Urinary bladder (tissue), 4 donors: Measurements from ENCODE around the gene KIF26B. TPM values are rescaled to one million over a fixed set of nuclear protein-coding genes. Genes with fewer than 3 reads are reported as not detected.

ENCODE experiments used
- DNase-seq: peaks from one replicate; pipeline ENCODE4 v3.0.0-alpha.2; 2015; ENCODE audit errors: extremely low spot score
- H3K27ac ChIP-seq: one replicate; pipeline ENCODE4 v1.5.1; 2013; ENCODE audit warnings: low read depth, mild to moderate bottlenecking, moderate library complexity
- H3K36me3 ChIP-seq: one replicate; pipeline ENCODE4 v1.6.1; 2013; ENCODE audit warnings: mild to moderate bottlenecking, moderate library complexity; ENCODE audit not compliant: insufficient read depth
- H3K4me1 ChIP-seq: one replicate; pipeline ENCODE4 v1.6.1; 2013; ENCODE audit warnings: mild to moderate bottlenecking, moderate library complexity; ENCODE audit not compliant: insufficient read depth
- H3K4me3 ChIP-seq: one replicate; pipeline ENCODE4 v1.5.1; 2013; ENCODE audit warnings: low read depth, low read length
- WGBS: extraction: QIAGEN DNeasy Blood & Tissue Kit; methylation state at CpG from one replicate; pipeline ENCODE4 v1.1.7; 2013; 5-methylcytosine and 5-hydroxymethylcytosine counted together
- polyA plus RNA-seq: library from polyadenylated mRNA; stranded (reverse); fragments of 200-250 nt; gene quantifications from one replicate; pipeline ENCODE4 v1.2.3, GENCODE V29; 2013
- total RNA-seq: library from RNA; depleted of rRNA; stranded (reverse); fragments of >200 nt; gene quantifications from one replicate; pipeline ENCODE4 v1.2.3, GENCODE V29; 2014
- donor health status: healthy with polysubstance abuse.
- donor health status: healthy.

The KIF26B gene
- total and polyA plus RNA-seq, 2 donors: 0.62 to 12.2 TPM

DNA sequence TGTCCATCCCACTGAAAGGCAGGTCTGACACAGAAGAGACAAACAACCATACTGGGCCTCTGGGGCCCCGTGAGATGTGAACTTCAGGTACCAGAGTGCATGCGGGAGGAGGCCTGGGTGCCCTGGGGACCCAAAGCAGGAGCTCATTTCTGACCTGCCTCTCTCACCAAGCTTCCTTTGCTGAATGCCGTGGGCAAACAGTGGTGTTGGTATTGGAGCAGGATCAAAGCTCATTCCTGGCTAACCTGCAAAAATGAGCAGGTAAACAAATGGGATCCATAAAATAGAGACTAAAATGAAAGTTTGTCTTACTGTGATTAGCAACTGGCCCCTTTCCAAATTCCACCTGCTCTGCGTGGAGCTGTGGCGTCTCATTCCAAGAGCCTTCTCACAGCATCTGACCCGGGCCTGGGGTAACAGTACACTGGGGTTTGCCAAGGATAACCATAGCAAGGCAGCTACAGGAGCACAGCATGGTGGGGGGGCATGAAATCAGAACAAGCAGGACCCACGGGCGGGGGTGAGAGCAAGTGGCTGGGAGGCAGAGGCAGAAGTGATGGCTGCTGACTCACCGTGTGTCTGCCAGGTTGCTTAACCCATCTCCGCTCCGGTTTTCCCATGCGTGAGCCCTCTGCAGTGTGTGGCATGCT, 103.6 kb downstream of the KIF26B start:
- no peaks in the 10 kb centered on the region for H3K4me1 ChIP-seq
- 72% methylated on average over 12 of the region's 12 CpGs for WGBS
- no peak overlapping the region for H3K27ac ChIP-seq
- DNase-seq: no peak
- H3K4me3 ChIP-seq: no peak overlapping the region
- no peaks in the 10 kb centered on the region for H3K36me3 ChIP-seq

DNA sequence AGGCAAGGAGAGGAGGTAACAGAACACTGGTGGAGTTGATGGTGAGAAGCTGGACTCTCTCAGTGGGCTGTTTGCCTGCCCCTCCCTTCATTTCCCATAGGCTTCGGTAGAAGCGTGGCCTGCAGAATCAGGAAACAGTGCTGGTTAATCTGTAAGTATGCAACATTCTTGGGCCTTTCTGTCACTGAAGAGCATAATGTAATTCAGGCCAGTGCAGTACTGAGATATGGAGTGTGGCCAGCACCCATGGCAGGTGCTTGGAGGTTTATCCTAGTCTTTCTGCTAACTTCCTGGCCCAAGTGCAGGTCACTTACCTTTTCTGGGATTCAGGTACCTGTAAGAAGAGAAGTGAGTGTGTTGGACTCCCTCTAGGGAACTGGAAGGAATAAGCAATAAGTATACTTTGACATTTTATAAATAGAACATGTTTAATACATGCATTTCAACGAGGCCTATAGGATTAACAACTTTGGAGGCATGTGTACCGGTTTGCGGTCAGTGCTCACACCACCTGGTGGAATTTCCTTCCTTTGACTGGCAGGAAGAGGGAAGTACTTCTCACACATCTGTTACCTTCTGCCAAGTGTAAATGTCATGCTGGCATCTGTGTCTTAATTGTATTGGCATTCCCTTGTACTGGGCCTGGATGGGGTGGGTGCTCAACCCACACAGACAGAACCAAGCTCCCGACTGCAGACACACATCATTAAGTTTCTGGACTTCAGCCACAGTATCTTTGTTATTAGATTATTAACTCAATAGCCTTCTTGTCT, 105.5 kb downstream of the KIF26B start:
- H3K4me1 ChIP-seq: no peaks in the 10 kb centered on the region
- H3K36me3 ChIP-seq: no peaks in the 10 kb centered on the region
- 53% methylated on average over 6 of the region's 6 CpGs for WGBS
- H3K4me3 ChIP-seq: no peak overlapping the region
- DNase-seq: no peak
- H3K27ac ChIP-seq: no peak overlapping the region

DNA sequence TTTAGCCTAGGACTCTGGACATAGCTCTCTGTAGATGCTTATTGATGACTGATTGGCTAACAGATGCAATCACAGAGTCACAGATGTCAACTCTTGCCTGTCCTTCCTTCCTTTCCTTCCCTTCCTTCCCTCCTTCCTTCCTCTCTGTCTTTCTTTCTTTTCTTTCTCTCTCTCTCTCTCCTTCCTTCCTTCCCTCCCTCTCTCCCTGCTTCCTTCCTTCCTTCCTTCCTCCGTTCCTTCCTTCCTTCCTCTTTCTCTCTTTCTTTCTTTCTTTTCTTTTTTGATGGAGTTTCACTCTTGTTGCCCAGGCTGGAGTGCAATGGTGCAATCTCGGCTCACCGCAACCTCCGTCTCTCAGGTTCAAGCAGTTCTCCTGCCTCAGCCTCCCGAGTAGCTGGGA, 106.1 kb downstream of the KIF26B start:
- no peak overlapping the region for H3K4me3 ChIP-seq
- H3K36me3 ChIP-seq: no peaks in the 10 kb centered on the region
- H3K4me1 ChIP-seq: no peaks in the 10 kb centered on the region
- no peak overlapping the region for H3K27ac ChIP-seq
- DNase-seq: no peak
- 94% methylated on average over 5 of the region's 5 CpGs for WGBS

DNA sequence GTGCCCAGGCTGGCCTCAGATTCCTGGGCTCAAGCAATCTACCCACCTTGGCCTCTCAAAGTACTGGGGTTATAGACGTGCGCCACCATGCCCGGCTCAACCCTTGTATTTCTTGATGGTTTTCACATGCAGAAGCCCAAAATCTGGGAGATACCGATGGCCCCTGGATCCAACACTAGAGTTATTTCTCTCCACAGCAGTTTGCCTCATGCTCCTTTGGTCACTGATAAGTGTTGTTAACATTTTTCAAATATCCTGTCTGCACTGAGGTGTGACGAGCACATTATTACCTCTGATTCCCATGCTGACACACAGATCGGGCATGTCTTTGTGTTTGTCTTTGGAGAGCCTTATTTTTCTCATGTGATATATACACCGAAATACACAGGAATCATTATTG, 107.0 kb downstream of the KIF26B start:
- no peak for DNase-seq
- Histone ChIP-seq H3K4me1 (no peaks in the 10 kb centered on the region), H3K36me3 (no peaks in the 10 kb centered on the region), H3K4me3 (no peak overlapping the region), H3K27ac (no peak overlapping the region)
- WGBS: 93% methylated on average over 7 of the region's 7 CpGs

DNA sequence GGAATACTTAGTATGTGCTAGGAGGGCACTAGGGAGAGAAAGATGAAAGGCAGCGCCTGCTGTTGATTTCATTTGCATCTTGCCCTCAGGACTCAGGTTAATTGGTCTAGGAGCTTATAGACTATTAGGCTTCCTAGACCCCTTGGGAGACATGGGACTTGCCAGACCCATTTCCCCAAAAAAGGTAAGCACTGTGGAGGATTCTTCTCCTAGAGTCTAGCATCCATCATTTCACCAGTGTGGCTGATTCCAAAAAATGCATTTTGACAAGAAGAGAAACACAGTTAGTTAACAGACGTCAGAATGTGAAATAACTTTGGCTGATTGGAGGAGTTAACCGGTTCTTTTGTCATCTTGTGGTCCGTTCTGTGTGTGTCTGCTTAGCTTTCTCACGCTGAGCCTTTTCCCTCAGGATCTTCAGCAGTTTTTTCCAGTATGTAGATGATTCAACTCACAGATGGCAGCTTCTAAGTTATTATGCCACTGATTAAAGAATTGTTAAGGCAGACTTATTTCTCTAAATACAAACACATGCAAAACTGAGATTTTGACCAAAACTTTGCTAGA, 108.8 kb downstream of the KIF26B start:
- WGBS: 84% methylated on average over 5 of the region's 5 CpGs
- DNase-seq: no peak
- H3K27ac ChIP-seq: no peak overlapping the region
- H3K4me3 ChIP-seq: no peak overlapping the region
- H3K4me1 ChIP-seq: no peaks in the 10 kb centered on the region
- H3K36me3 ChIP-seq: no peaks in the 10 kb centered on the region

DNA sequence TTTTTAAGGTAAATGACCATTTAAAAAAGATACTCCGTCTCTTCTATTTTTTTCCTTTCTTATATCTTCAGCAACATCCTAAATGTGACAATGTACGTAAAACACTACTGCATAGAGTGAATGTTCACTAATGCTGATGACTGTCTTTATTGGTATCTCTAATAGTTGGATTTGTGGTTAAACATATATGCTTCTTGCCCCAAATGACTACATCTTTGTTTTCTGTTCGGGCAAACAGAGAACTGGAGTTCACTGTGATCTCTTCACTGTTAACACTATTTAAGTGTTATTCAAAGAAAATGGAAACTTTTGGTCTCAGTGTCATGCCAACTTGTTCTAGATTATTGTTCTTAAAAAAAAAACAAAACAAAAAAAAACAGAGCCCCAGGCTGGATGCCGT, 109.4 kb downstream of the KIF26B start:
- no peak overlapping the region for H3K4me3 ChIP-seq
- 90% methylated on average over 4 of the region's 4 CpGs for WGBS
- H3K27ac ChIP-seq: no peak overlapping the region
- no peaks in the 10 kb centered on the region for H3K36me3 ChIP-seq
- DNase-seq: no peak
- no peaks in the 10 kb centered on the region for H3K4me1 ChIP-seq

DNA sequence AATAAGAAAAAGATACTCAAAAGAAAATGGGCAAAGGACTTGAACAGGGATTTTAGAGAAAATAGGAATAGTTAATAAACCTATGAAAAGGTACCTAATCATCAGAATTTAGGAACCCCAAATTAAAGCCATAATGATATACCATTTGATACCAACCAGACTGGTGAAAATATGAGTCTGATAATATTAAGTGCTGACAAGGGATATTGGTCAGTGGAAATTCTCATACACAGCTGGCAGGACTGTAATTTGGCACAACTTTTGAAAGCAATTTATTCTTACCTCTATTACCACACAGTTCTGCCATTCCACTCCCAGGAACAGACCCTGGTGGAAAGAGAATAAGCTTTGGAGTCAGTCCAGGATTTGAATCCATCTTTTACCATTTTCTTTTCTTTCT, 111.3 kb downstream of the KIF26B start:
- H3K4me3 ChIP-seq: no peak overlapping the region
- H3K4me1 ChIP-seq: no peaks in the 10 kb centered on the region
- DNase-seq: no peak
- H3K36me3 ChIP-seq: no peaks in the 10 kb centered on the region
- no peak overlapping the region for H3K27ac ChIP-seq

DNA sequence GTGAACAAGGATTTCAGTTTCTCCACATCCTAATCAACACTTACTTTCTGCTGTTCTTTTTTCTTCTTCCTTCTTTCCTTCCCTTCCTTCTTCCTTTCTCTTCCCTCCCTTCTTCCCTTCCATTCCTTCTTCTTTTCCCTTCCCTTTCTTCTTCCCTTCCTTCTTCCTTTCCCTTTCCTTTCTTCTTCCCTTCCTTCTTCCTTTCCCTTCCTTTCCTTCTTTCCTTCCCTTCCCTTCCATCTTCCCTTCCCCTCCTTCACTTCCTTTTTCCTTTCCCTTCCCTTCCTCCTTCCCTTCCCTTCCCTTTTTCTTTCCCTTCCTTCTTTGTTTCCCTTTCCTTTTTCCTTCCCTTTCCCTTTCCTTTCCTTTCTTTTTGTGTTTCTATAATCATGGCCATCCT, 115.3 kb downstream of the KIF26B start:
- Histone ChIP-seq H3K27ac (no peak overlapping the region), H3K36me3 (no peaks in the 10 kb centered on the region), H3K4me3 (no peak overlapping the region), H3K4me1 (no peaks in the 10 kb centered on the region)
- DNase-seq: no peak

DNA sequence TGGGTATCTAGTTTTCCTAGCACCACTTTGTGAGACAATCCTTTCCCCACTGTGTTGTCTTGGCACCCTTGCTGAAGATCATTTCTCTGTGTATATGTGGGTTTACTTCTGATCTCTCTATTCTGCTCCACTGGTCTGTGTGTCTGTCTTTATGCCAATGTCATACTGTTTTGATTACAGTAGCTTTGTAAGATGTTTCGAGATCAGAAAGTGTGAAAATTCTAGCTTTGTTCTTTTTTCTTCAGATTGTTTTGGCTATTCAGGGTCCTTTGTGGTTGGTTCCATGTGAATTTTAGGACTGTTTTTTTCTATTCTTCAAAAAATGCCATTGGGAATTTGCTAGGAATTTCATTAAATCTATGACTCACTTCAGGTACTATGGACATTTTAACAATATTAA, 116.2 kb downstream of the KIF26B start:
- H3K27ac ChIP-seq: no peak overlapping the region
- no peak overlapping the region for H3K4me3 ChIP-seq
- H3K36me3 ChIP-seq: no peaks in the 10 kb centered on the region
- DNase-seq: no peak
- no peaks in the 10 kb centered on the region for H3K4me1 ChIP-seq
- 97% methylated on average over 1 of the region's 1 CpG for WGBS

DNA sequence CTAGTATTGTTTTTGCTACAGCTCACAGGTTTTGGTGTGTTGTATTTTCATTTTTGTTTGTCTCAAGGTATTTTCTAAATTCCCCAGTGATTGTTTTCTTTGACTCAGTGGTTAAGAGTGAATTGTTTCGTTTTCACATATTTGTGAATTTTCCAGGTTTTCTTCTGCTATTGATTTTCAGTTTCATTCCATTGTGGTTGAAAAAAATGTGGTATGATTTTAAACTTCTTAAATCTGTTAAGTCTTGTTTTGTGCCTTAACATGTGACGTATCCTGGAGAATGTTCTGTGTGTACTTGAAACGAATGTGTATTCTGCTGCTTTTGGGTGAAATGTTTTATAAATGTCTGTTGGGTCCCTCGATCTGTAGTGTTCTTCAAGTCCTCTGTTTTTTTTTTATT, 117.9 kb downstream of the KIF26B start:
- no peaks in the 10 kb centered on the region for H3K36me3 ChIP-seq
- 87% methylated on average over 4 of the region's 4 CpGs for WGBS
- no peaks in the 10 kb centered on the region for H3K4me1 ChIP-seq
- no peak for DNase-seq
- no peak overlapping the region for H3K4me3 ChIP-seq
- no peak overlapping the region for H3K27ac ChIP-seq

DNA sequence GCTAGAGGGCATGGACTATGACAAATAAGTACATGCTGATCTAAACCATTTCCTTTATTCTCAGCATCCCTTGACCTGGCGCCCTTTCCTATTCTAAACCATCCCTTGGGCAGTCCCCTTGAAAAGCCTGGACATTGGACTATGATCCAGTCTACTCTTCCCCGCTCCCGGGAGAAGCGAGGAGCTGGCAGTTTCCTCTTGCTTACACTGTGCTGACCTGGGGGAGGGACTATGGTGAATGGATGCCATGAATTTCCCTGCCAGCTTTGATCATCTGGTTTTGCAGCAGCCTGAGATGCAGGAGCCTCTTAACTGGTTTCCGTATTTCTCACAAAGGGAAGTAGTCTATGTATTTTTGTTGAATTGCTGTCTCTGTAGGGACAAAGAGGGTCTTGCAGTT, 121.7 kb downstream of the KIF26B start:
- 73% methylated on average over 5 of the region's 5 CpGs for WGBS
- H3K4me3 ChIP-seq: no peak overlapping the region
- no peaks in the 10 kb centered on the region for H3K4me1 ChIP-seq
- no peak overlapping the region for H3K27ac ChIP-seq
- no peaks in the 10 kb centered on the region for H3K36me3 ChIP-seq
- DNase-seq: no peak

DNA sequence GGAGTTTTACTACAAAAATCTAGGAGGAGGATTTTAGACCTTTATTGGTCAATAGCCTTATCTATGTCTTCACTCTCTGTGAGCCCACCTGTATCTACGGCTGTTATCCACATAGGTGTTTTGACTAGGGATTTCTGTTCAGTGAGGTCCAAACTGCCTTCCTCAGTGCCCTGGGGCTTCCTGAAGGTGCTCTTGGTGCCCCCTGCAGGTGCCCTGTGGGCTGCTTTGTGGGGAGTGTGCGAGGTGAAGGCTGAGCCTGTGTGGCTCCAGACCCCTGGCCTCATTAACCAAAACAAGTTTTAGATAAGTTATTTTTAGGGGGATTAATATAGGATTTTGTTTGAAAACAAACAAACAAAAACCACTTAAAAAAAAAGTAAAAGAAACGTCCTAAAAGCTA, 122.5 kb downstream of the KIF26B start:
- Histone ChIP-seq H3K36me3 (no peaks in the 10 kb centered on the region), H3K27ac (no peak overlapping the region), H3K4me1 (no peaks in the 10 kb centered on the region), H3K4me3 (no peak overlapping the region)
- DNase-seq: no peak
- WGBS: 86% methylated on average over 3 of the region's 3 CpGs

DNA sequence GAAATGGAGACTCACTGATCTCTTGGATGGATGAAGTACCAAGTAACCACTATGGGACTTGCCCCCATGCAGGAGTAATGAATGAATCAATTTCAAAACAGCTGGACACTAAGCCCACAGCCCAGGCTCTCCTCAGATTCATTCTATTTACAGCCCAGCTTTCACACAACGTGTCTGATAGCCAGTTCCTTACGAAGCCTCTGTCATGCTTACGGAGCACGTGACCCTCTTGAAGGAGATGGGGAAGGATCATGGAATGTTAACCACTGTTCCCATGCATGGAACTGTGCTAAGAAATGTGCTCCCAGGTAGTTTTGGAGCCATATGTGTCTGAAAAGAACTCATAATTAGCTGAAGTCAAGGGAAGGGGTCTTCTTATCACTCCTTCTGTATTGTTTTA, 124.1 kb downstream of the KIF26B start:
- no peak overlapping the region for H3K4me3 ChIP-seq
- H3K36me3 ChIP-seq: no peaks in the 10 kb centered on the region
- DNase-seq: no peak
- 73% methylated on average over 4 of the region's 4 CpGs for WGBS
- H3K4me1 ChIP-seq: no peaks in the 10 kb centered on the region
- no peak overlapping the region for H3K27ac ChIP-seq

DNA sequence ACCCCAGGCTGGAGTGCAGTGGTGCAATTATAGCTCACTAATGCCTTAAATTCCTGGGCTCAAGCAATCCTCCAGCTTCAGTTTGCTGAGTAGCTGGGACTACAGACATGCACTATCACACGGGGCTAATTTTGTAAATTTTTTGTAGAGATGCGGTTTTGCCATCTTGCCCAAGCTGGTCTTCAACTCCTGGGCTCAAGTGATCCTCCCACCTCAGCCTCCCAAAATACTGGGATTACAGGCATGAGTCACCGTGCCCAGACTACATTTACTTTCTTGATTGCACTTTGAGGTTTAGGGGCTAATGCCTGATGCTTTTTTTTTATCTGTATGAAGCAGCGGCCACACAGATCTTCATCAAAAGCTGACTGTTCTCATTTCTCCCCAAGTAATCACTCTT, 124.6 kb downstream of the KIF26B start:
- DNase-seq: no peak
- H3K4me1 ChIP-seq: no peaks in the 10 kb centered on the region
- H3K27ac ChIP-seq: no peak overlapping the region
- H3K36me3 ChIP-seq: no peaks in the 10 kb centered on the region
- 66% methylated on average over 4 of the region's 4 CpGs for WGBS
- no peak overlapping the region for H3K4me3 ChIP-seq
